ENCODE measurements around the gene OR2B3. TPM values are rescaled to one million over a fixed set of nuclear protein-coding genes. Genes with fewer than 3 reads are reported as not detected.

The OR2B3 gene
- total and polyA plus RNA-seq, 2 experiments from 2014 or later = not detected

DNA sequence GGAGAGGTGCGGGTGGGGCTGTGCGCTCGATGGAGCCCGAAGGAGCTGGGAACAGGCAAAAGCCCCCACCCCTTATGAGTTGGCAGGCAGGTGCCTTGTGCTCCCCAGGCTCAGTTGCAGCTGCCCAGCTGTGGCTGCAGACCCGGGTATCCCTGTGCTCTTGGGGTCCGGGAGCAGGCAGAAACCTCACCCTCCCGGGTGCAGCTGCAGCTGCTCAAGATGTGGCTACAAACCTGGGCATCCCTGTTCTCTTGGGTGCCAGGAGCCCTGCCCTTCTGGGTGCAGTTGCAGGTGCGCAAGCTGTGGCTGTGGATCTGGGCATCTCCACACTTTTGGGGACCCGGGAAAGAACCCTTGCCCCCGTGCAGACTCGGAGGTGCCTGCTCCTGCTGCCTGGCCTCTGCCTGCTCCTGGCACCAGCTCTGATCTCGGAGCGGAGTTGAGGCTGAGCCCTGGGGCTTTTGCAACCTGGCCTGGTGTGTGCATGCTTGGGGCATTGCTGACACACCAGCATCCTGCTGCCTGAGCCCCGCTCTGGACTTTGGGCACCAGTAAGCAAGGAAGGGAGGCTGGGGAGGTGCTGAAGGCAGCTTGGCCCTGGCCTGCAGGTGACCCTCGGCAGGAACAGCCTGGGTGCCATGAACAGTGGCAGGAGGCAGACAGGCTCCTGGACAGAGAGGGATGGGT lies 42.4 kb upstream of the OR2B3 start:
- Histone ChIP-seq H2AFZ (no peak overlapping the region), H3F3A (replicated peaks; ENCODE audit: low read depth) (no peaks in the 10 kb centered on the region), H3K9me2 (ENCODE audit: insufficient read depth) (no peaks in the 10 kb centered on the region), H4K20me1 (replicated peaks; ENCODE audit: insufficient read depth) (no peaks in the 10 kb centered on the region), H3K4me3 (no peak overlapping the region), H3K4me1 (ENCODE audit: insufficient read depth) (no peaks in the 10 kb centered on the region), H3K79me2 (replicated peaks; ENCODE audit: insufficient read depth) (no peaks in the 10 kb centered on the region), H3K4me2 (no peak overlapping the region), H3K27me3 (ENCODE audit: insufficient read depth) (no peaks in the 10 kb centered on the region), H3K36me3 (ENCODE audit: insufficient read depth) (no peaks in the 10 kb centered on the region), H3K27ac (ENCODE audit: low read depth) (no peak overlapping the region)
- Mint-ChIP-seq H3K9me3 (no peaks in the 10 kb centered on the region), H3K27me3 (ENCODE audit: insufficient read depth, low read depth, poor library complexity) (peaks cover 3% of the 10 kb centered on the region), H3K36me3 (ENCODE audit: low read depth) (no peaks in the 10 kb centered on the region), H3K27ac (no peak overlapping the region), H3K4me1 (no peaks in the 10 kb centered on the region), H3K4me3 (no peak overlapping the region)
- TF ChIP-seq STAT1 (IDR thresholded peaks at IDR 0.05; ENCODE audit: unreplicated experiment) = no peak
- TF ChIP-seq, protein P1, sequence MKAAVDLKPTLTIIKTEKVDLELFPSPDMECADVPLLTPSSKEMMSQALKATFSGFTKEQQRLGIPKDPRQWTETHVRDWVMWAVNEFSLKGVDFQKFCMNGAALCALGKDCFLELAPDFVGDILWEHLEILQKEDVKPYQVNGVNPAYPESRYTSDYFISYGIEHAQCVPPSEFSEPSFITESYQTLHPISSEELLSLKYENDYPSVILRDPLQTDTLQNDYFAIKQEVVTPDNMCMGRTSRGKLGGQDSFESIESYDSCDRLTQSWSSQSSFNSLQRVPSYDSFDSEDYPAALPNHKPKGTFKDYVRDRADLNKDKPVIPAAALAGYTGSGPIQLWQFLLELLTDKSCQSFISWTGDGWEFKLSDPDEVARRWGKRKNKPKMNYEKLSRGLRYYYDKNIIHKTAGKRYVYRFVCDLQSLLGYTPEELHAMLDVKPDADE (IDR thresholded peaks at IDR 0.05) = no peak
- TF ChIP-seq NANOG (IDR thresholded peaks at IDR 0.05; ENCODE audit: borderline replicate concordance) = no peak
- TF ChIP-seq, protein P2, sequence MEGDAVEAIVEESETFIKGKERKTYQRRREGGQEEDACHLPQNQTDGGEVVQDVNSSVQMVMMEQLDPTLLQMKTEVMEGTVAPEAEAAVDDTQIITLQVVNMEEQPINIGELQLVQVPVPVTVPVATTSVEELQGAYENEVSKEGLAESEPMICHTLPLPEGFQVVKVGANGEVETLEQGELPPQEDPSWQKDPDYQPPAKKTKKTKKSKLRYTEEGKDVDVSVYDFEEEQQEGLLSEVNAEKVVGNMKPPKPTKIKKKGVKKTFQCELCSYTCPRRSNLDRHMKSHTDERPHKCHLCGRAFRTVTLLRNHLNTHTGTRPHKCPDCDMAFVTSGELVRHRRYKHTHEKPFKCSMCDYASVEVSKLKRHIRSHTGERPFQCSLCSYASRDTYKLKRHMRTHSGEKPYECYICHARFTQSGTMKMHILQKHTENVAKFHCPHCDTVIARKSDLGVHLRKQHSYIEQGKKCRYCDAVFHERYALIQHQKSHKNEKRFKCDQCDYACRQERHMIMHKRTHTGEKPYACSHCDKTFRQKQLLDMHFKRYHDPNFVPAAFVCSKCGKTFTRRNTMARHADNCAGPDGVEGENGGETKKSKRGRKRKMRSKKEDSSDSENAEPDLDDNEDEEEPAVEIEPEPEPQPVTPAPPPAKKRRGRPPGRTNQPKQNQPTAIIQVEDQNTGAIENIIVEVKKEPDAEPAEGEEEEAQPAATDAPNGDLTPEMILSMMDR (conservative IDR thresholded peaks at IDR 0.05; ENCODE audit: low read depth in 2 of 2) = no peak
- TF ChIP-seq, protein P3, sequence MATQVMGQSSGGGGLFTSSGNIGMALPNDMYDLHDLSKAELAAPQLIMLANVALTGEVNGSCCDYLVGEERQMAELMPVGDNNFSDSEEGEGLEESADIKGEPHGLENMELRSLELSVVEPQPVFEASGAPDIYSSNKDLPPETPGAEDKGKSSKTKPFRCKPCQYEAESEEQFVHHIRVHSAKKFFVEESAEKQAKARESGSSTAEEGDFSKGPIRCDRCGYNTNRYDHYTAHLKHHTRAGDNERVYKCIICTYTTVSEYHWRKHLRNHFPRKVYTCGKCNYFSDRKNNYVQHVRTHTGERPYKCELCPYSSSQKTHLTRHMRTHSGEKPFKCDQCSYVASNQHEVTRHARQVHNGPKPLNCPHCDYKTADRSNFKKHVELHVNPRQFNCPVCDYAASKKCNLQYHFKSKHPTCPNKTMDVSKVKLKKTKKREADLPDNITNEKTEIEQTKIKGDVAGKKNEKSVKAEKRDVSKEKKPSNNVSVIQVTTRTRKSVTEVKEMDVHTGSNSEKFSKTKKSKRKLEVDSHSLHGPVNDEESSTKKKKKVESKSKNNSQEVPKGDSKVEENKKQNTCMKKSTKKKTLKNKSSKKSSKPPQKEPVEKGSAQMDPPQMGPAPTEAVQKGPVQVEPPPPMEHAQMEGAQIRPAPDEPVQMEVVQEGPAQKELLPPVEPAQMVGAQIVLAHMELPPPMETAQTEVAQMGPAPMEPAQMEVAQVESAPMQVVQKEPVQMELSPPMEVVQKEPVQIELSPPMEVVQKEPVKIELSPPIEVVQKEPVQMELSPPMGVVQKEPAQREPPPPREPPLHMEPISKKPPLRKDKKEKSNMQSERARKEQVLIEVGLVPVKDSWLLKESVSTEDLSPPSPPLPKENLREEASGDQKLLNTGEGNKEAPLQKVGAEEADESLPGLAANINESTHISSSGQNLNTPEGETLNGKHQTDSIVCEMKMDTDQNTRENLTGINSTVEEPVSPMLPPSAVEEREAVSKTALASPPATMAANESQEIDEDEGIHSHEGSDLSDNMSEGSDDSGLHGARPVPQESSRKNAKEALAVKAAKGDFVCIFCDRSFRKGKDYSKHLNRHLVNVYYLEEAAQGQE (IDR thresholded peaks at IDR 0.05; ENCODE audit: unreplicated experiment) = no peak
- no peak for TF ChIP-seq JUNB (IDR thresholded peaks at IDR 0.05; ENCODE audit: unreplicated experiment)
- TF ChIP-seq EZH2 (IDR thresholded peaks at IDR 0.05; ENCODE audit: low read depth, unreplicated experiment) = no peak
- no peak for TF ChIP-seq POLR2AphosphoS5 (IDR thresholded peaks at IDR 0.05; ENCODE audit: low read depth)
- no peak for TF ChIP-seq ZNF114 (CRISPR knock-in tag; IDR thresholded peaks at IDR 0.05)
- TF ChIP-seq, protein P4, sequence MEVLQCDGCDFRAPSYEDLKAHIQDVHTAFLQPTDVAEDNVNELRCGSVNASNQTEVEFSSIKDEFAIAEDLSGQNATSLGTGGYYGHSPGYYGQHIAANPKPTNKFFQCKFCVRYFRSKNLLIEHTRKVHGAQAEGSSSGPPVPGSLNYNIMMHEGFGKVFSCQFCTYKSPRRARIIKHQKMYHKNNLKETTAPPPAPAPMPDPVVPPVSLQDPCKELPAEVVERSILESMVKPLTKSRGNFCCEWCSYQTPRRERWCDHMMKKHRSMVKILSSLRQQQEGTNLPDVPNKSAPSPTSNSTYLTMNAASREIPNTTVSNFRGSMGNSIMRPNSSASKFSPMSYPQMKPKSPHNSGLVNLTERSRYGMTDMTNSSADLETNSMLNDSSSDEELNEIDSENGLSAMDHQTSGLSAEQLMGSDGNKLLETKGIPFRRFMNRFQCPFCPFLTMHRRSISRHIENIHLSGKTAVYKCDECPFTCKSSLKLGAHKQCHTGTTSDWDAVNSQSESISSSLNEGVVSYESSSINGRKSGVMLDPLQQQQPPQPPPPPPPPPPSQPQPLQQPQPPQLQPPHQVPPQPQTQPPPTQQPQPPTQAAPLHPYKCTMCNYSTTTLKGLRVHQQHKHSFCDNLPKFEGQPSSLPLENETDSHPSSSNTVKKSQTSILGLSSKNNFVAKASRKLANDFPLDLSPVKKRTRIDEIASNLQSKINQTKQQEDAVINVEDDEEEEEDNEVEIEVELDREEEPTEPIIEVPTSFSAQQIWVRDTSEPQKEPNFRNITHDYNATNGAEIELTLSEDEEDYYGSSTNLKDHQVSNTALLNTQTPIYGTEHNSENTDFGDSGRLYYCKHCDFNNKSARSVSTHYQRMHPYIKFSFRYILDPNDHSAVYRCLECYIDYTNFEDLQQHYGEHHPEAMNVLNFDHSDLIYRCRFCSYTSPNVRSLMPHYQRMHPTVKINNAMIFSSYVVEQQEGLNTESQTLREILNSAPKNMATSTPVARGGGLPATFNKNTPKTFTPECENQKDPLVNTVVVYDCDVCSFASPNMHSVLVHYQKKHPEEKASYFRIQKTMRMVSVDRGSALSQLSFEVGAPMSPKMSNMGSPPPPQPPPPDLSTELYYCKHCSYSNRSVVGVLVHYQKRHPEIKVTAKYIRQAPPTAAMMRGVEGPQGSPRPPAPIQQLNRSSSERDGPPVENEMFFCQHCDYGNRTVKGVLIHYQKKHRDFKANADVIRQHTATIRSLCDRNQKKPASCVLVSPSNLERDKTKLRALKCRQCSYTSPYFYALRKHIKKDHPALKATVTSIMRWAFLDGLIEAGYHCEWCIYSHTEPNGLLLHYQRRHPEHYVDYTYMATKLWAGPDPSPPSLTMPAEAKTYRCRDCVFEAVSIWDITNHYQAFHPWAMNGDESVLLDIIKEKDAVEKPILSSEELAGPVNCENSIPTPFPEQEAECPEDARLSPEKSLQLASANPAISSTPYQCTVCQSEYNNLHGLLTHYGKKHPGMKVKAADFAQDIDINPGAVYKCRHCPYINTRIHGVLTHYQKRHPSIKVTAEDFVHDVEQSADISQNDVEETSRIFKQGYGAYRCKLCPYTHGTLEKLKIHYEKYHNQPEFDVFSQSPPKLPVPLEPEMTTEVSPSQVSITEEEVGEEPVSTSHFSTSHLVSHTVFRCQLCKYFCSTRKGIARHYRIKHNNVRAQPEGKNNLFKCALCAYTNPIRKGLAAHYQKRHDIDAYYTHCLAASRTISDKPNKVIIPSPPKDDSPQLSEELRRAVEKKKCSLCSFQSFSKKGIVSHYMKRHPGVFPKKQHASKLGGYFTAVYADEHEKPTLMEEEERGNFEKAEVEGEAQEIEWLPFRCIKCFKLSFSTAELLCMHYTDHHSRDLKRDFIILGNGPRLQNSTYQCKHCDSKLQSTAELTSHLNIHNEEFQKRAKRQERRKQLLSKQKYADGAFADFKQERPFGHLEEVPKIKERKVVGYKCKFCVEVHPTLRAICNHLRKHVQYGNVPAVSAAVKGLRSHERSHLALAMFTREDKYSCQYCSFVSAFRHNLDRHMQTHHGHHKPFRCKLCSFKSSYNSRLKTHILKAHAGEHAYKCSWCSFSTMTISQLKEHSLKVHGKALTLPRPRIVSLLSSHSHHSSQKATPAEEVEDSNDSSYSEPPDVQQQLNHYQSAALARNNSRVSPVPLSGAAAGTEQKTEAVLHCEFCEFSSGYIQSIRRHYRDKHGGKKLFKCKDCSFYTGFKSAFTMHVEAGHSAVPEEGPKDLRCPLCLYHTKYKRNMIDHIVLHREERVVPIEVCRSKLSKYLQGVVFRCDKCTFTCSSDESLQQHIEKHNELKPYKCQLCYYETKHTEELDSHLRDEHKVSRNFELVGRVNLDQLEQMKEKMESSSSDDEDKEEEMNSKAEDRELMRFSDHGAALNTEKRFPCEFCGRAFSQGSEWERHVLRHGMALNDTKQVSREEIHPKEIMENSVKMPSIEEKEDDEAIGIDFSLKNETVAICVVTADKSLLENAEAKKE (CRISPR knock-in tag; IDR thresholded peaks at IDR 0.05) = no peak
- no peak for TF ChIP-seq CREB1 (CRISPR knock-in tag; IDR thresholded peaks at IDR 0.05; ENCODE audit: low read depth)
- TF ChIP-seq EZH2phosphoT487 (IDR thresholded peaks at IDR 0.05; ENCODE audit: unreplicated experiment) = no peak
- TF ChIP-seq ZNF331 (CRISPR knock-in tag; IDR thresholded peaks at IDR 0.05; ENCODE audit: low read depth) = no peak
- no peak for ATAC-seq
- DNase-seq (ENCODE audit: low spot score) = no peak
